A549 (cell line): ENCODE data around the gene GRIA3.

ENCODE experiments used
- CBX2 ChIP-seq: fragments of 200-600 bp; sonication (generic); IDR thresholded peaks from 2 replicates; pipeline ENCODE4 v1.6.1; 2016; ENCODE audit warnings: low read depth, mild to moderate bottlenecking, borderline replicate concordance
- CEBPB ChIP-seq, 2 experiments: fragments of >200 bp in 1 of 2; sonication (Bioruptor Twin) in 1 of 2; formaldehyde crosslinking in 1 of 2; IDR thresholded peaks; 2 replicates each; pipeline ENCODE4 v1.6.1; 2012 to 2016
- CTCF ChIP-seq: fragments of >200 bp; sonication (Bioruptor Twin); formaldehyde crosslinking; IDR thresholded peaks from 3 replicates; pipeline ENCODE4 v1.5.1; 2016
- EHMT2 ChIP-seq: fragments of 200-600 bp; sonication (generic); IDR thresholded peaks from 2 replicates; pipeline ENCODE4 v1.6.1; 2016; ENCODE audit warnings: antibody characterized with exemption, low read depth, mild to moderate bottlenecking, moderate library complexity
- ELK1 ChIP-seq: fragments of 150-350 bp; IDR thresholded peaks from 2 replicates; pipeline ENCODE4 v1.6.1; 2014; ENCODE audit warnings: low read depth, mild to moderate bottlenecking, low read length
- MYC ChIP-seq: IDR thresholded peaks from 2 replicates; pipeline ENCODE4 v1.6.1; 2012; ENCODE audit warnings: mild to moderate bottlenecking, inconsistent platforms, low read length, improper control_type of control experiment, borderline replicate concordance
- POLR2A ChIP-seq: IDR thresholded peaks from 2 replicates; pipeline ENCODE4 v1.6.1; 2012; ENCODE audit warnings: mild to moderate bottlenecking, low read length
- REST ChIP-seq: fragments of 200-600 bp; sonication (generic); IDR thresholded peaks from 2 replicates; pipeline ENCODE4 v1.6.1; 2016; ENCODE audit warnings: antibody characterized with exemption, mild to moderate bottlenecking, moderate library complexity
- TP53 ChIP-seq: fragments of 250-450 bp; sonication (Bioruptor Pico); IDR thresholded peaks from 2 replicates; pipeline ENCODE4 v1.5.0; 2021; ENCODE audit warnings: mild to moderate bottlenecking, moderate library complexity

GRCh38 chrX:123449335-123449734 lies 265.3 kb downstream of the GRIA3 start:
- TF ChIP-seq MYC: no peak
- no peak for TF ChIP-seq ELK1
- TF ChIP-seq CTCF: no peak
- TF ChIP-seq EHMT2: no peak
- no peak for TF ChIP-seq POLR2A
- no peak for TF ChIP-seq TP53 (CRISPR knock-in tag)
- TF ChIP-seq CEBPB (IDR thresholded peaks at IDR 0.05): no peak
- TF ChIP-seq REST: no peak
- no peak for TF ChIP-seq CBX2
